CD1c-positive myeloid dendritic cell (primary cell): ENCODE measurements around the gene REST.
"Not testable (repeated sequence)": the region's sequence is repeated elsewhere in the genome, so short reads cannot be mapped to it uniquely, and the experiment has no call there.

Experiments used
- DNase-seq: peaks from one replicate; pipeline ENCODE4 v3.0.0-alpha.2; 2016; ENCODE audit errors: extremely low spot score

Gene REST, protein sequence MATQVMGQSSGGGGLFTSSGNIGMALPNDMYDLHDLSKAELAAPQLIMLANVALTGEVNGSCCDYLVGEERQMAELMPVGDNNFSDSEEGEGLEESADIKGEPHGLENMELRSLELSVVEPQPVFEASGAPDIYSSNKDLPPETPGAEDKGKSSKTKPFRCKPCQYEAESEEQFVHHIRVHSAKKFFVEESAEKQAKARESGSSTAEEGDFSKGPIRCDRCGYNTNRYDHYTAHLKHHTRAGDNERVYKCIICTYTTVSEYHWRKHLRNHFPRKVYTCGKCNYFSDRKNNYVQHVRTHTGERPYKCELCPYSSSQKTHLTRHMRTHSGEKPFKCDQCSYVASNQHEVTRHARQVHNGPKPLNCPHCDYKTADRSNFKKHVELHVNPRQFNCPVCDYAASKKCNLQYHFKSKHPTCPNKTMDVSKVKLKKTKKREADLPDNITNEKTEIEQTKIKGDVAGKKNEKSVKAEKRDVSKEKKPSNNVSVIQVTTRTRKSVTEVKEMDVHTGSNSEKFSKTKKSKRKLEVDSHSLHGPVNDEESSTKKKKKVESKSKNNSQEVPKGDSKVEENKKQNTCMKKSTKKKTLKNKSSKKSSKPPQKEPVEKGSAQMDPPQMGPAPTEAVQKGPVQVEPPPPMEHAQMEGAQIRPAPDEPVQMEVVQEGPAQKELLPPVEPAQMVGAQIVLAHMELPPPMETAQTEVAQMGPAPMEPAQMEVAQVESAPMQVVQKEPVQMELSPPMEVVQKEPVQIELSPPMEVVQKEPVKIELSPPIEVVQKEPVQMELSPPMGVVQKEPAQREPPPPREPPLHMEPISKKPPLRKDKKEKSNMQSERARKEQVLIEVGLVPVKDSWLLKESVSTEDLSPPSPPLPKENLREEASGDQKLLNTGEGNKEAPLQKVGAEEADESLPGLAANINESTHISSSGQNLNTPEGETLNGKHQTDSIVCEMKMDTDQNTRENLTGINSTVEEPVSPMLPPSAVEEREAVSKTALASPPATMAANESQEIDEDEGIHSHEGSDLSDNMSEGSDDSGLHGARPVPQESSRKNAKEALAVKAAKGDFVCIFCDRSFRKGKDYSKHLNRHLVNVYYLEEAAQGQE

GRCh38 chr4:56907489-56908205 is at the start of gene REST:
Gene REST, plus strand, starts transcription at chr4:56907900. Its CDS starts 2,739 bp downstream, at chr4:56910639.
- DNase-seq, result peak; percentile 89

DNA sequence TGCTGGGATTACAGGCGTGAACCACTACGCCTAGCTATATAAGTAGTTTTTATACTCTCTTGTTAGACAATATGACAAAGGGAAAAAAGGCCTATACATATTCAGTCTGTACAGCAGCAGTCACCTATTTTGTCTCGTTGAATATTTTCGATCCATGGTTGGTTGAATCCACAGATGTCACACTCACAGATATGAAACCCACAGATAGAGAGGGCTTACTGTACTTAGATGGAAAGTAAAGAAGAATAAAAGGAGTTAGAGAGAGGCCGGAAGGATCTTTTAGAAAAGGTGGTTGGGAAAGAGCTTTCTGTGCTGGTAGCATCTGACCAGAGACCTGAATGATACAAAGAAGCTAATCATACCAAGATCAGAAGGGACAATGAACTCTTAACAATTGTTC is 47.9 kb upstream of the REST start:
- DNase-seq, result no peak

GRCh38 chr4:56860781-56861180 is 46.9 kb upstream of the REST start:
- no peak for DNase-seq

DNA sequence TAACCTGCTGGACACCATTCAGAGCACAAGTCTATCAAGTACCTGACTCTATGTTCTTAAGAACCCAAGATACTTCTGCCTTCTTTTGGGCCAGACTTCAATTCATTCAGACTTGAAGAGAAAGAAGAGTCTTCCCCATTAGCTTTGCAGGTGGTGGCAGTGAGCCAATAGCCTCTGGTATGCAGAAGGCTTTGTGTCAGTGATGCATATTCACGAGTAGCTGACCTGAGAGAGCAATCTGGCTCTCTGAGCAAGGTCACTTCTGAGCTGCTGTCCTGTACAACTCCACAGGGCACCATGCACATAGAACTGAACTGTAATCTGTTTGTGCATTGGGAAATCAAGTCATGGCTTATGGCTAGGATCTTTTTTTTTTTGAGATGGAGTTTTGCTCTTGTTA is 46.3 kb upstream of the REST start:
- no peak for DNase-seq

GRCh38 chr4:56863441-56864139 is 44.1 kb upstream of the REST start:
- peak; percentile 71 for DNase-seq

DNA sequence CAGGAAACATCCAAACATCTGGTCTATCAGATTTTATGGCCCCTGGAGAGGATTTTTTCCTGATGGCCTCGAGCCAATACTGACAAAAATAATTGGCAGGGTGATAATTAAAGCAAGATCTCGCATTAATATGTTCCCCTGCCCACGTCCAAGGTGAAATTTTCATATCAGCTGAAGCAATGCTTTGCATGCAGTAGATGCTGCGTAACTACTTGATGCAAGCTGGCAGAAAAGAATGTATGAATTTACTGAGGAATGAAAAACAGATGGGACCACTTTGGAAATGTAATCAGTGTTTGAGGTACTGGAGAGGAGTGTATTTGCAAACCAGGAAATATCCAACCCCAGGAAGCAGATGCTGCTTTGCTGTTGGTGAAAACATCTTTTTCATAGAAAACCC is 36.8 kb upstream of the REST start:
- no peak for DNase-seq

- no peak for DNase-seq
Observed at GRCh38 chr4:56871371-56871866, 36.3 kb upstream of the REST start.

- DNase-seq, result no peak
Observed at GRCh38 chr4:56874166-56874565, 33.5 kb upstream of the REST start.

DNA sequence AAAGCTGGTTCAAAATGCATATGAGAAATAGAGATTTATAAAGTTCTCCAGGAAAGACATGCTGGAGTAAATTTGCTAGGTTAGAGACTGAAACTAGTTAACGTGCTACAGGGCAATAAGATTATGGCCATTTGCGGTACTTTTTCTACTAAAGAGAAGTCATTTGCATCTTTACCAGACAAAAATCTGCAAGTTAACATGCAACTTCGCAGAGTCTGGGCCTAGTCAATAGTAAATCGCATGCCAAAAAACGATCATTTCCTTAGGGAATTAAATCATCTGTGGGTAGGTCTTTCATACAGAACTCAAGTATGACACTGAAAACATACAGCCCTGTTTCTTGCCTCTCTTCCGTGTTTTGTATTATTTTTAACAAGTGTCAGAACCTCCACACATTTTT is 32.8 kb upstream of the REST start:
- DNase-seq, result no peak

DNA sequence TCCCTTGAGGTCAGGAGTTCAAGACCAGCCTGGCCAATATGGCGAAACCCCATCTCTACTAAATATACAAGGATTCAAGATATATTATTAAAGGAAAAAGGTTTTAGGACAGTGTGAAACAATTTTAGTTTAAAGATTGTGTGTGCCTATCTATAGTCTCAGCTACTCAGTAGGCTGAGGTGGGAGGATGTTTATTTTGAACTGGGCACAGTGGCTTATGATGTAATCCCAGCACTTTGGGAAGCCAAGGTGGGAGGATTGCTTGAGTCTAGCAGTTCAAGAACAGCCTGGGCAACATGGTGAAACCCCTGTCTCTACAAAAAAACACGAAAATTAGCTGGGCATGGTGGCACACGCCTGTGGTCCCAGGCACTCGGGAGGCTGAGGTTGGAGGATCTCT is 31.4 kb upstream of the REST start:
- no peak for DNase-seq

GRCh38 chr4:56879996-56880395 is 27.7 kb upstream of the REST start:
- DNase-seq, result no peak

GRCh38 chr4:56880572-56880971 is 27.1 kb upstream of the REST start:
- DNase-seq, result no peak

- DNase-seq, result not testable (repeated sequence)
Observed at GRCh38 chr4:56884511-56884910, 23.2 kb upstream of the REST start.

DNA sequence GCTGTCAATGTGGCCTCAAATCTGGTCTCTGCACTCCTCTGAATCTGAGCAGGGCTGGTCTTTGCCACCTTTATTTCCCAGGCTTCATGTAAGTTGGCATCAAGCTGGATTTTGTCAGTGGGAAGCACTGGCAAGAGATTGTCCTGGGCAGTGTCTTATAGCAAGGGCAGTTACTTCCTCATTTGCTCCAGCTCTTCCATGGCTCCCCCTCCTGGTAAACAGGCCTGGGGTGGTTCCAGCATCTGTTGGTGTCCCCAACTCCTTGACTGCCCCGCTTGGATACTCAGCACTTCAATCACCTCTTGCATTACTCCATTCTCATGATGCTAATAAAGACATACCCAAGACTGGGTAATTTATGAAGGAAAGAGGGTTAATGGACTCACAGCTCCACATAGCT is 15.0 kb upstream of the REST start:
- DNase-seq, result peak; percentile 21

DNA sequence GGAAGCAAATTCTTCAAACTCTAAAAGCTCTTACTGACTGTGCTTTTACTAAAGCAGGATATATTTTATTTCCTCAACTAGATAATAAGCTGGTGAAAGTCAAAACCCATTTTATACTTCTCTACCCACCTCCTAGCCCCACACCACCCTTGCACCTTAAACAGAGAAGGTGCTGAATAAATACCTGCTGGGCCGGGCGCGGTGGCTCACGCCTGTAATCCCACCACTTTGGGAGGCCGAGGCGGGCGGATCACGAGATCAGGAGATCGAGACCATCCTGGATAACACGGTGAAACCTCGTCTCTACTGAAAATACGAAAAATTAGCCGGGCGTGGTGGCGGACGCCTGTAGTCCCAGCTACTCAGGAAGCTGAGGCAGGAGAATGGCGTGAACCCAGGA is 9.9 kb upstream of the REST start:
- not testable (repeated sequence) for DNase-seq

DNA sequence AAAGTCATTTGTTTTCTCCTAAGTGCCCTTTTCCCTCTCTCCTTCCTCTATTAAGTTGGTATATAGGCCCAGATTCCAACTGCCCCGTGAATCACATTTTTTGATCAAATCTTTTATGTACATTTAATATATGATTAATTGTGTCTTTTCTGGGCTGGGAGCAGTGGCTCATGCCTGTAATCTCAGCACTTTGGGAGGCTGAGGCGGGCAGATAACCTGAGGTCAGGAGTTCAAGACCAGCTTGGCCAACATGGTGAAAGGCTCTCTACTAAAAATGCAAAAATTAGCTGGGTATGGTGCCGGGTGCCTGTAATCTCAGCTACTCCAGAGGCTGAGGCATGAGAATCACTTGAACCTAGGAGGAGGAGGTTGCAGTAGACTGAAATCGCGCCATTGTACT is 7.5 kb upstream of the REST start:
- not testable (repeated sequence) for DNase-seq

DNA sequence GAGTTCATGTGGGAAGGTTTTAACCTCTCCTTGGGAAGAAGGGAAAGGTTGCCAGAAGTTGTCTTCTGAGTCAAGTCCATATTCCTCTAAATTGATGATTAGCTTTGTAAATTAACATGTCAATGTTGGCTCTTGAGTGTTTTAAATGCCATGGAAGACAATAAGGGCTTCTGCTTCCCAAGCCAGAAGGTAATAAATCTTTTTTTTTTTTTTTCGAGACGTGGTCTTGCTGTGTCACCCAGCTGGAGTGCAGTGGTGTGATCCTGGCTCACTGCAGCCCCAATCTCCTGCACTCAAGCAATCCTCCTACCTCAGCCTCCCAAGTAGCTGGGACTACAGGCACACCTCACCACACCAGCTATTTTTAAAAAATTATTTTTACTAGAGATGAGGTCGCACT is 5.0 kb upstream of the REST start:
- DNase-seq, result no peak

- DNase-seq, result no peak
Observed at GRCh38 chr4:56905796-56906195, 1.9 kb upstream of the REST start.

DNA sequence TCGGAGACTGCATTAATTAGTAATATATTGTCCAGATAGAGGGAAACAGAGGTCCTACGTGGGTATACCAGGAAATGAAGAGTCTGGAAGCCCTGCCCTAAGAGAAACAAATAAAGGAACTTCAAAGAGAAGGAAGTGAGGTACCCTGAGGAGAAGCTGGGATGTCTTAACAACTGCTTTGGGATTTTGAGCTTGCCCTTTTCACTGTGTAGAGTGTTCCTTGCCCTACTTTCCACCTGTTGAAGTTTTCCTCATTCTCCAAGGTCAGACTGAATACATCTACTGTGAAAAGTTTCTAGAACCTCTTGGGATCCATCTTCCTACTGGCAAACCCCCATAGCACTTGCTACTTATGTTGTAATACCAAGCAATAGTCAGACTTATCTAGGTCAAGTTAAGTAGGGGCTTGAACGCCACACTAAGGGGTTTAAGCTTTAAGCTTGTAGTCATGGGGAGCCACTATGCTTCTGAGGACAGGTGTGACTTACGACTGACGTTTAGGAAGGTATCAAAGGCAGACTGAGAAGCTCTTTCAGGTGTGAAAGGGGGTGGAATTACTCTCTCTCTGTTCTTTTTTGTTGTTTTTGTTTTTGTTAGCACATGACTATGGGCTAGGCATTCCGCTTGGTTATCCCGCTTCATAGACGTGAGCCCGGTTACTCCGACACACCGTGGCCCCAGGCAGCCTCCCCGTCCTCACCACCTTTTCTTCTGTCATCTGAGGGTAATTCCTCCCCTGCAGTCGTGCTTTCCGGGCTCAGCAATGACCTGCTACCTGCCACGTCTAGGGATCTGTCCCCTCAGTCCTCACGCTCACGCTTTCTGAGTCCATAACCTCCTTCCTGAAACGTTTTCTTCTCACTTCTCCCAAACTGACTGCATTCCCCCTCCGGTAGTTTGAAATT is 959 bp upstream of the REST start:
- DNase-seq, result peak; percentile 43
